Peyer's patch (tissue), 4 donors: Measurements from ENCODE around the gene RNU2-1. TPM values are rescaled to one million over a fixed set of nuclear protein-coding genes. Genes with fewer than 3 reads are reported as not detected.
"Not testable (repeated sequence)": the region's sequence is repeated elsewhere in the genome, so short reads cannot be mapped to it uniquely, and the experiment has no call there.

Experiments used
- DNase-seq, 3 donors: peaks; one replicate each; pipeline ENCODE4 v3.0.0-alpha.2; 2017 to 2019
- H3K27ac ChIP-seq, 4 donors: fragments of 200-600 bp; sonication (generic); one replicate each; pipeline ENCODE4 v1.5.1; 2016 to 2019
- H3K27me3 ChIP-seq, 2 donors: fragments of 200-600 bp; sonication (generic); one replicate each; pipeline ENCODE4 v1.5.1; 2019
- H3K36me3 ChIP-seq, 3 donors: fragments of 200-600 bp; sonication (generic); one replicate each; pipeline ENCODE4 v1.5.1; 2016 to 2019
- H3K4me1 ChIP-seq, 4 donors: fragments of 200-600 bp; sonication (generic); one replicate each; pipeline ENCODE4 v1.5.1; 2016 to 2019
- H3K4me3 ChIP-seq, 4 donors: fragments of 200-600 bp; sonication (generic); 1 replicate in 3 of 4; 2 replicates in 1 of 4; pipeline ENCODE4 v1.5.1; 2016 to 2019; ENCODE audit warnings: mild to moderate bottlenecking in 1 of 4
- H3K9me3 ChIP-seq, 4 donors: fragments of 200-600 bp; sonication (generic); one replicate each; pipeline ENCODE4 v1.5.1; 2016 to 2019; ENCODE audit warnings: mild to moderate bottlenecking in 1 of 4
- total RNA-seq, 4 donors: library from RNA; depleted of rRNA; stranded (reverse); fragments of >200 nt; gene quantifications; one replicate each; pipeline ENCODE4 v1.1.0, GENCODE V29; 2016

Gene RNU2-1
- not detected for total RNA-seq

- H3K27ac ChIP-seq, DNase-seq, H3K36me3 ChIP-seq, H3K4me3 ChIP-seq, H3K27me3 ChIP-seq, H3K4me1 ChIP-seq, H3K9me3 ChIP-seq: not testable (repeated sequence)
Observed at GRCh38 chr17:43233877-43234276, at the start of gene RNU2-1. Gene RNU2-1 (minus strand): TSS chr17:43233977.

GRCh38 chr17:43272914-43273313 lies 39.1 kb upstream of the RNU2-1 start:
- H3K4me1 ChIP-seq, H3K36me3 ChIP-seq: not testable (repeated sequence)

GRCh38 chr17:43272483-43272882 lies 38.7 kb upstream of the RNU2-1 start:
- not testable (repeated sequence) for H3K27ac ChIP-seq, H3K9me3 ChIP-seq, H3K4me1 ChIP-seq, DNase-seq, H3K36me3 ChIP-seq, H3K27me3 ChIP-seq, H3K4me3 ChIP-seq

More at GRCh38 chr17:43272914-43273313, 39.1 kb upstream of the RNU2-1 start:
- not testable (repeated sequence) for H3K9me3 ChIP-seq, DNase-seq, H3K27ac ChIP-seq, H3K4me3 ChIP-seq, H3K27me3 ChIP-seq

GRCh38 chr17:43270552-43271504 lies 37.1 kb upstream of the RNU2-1 start:
- H3K27me3 ChIP-seq, H3K27ac ChIP-seq, H3K4me3 ChIP-seq, H3K4me1 ChIP-seq, H3K36me3 ChIP-seq, H3K9me3 ChIP-seq, DNase-seq: not testable (repeated sequence)

- H3K36me3 ChIP-seq, DNase-seq, H3K27me3 ChIP-seq, H3K9me3 ChIP-seq, H3K4me1 ChIP-seq: not testable (repeated sequence)
- H3K27ac ChIP-seq = peak overlapping the region in 3 of 4 donors; percentile 51 to 72 (median 66)
- H3K4me3 ChIP-seq = peak overlapping the region in 2 of 4 donors; percentile 26 to 44
Observed at GRCh38 chr17:43246456-43246855, 12.7 kb upstream of the RNU2-1 start.

- H3K27ac ChIP-seq, H3K9me3 ChIP-seq, DNase-seq, H3K4me1 ChIP-seq, H3K36me3 ChIP-seq, H3K27me3 ChIP-seq, H3K4me3 ChIP-seq: not testable (repeated sequence)
Observed at GRCh38 chr17:43240596-43241352, 7.0 kb upstream of the RNU2-1 start.

GRCh38 chr17:43239597-43239996 lies 5.8 kb upstream of the RNU2-1 start:
- not testable (repeated sequence) for H3K4me1 ChIP-seq, H3K27me3 ChIP-seq, H3K27ac ChIP-seq, H3K36me3 ChIP-seq, H3K9me3 ChIP-seq, DNase-seq, H3K4me3 ChIP-seq

GRCh38 chr17:43233263-43233662 lies 514 bp downstream of the RNU2-1 start:
- not testable (repeated sequence) for DNase-seq, H3K27ac ChIP-seq, H3K27me3 ChIP-seq, H3K9me3 ChIP-seq, H3K4me1 ChIP-seq, H3K4me3 ChIP-seq, H3K36me3 ChIP-seq

GRCh38 chr17:43232021-43232699 lies 1.6 kb downstream of the RNU2-1 start:
- not testable (repeated sequence) for H3K9me3 ChIP-seq, H3K4me1 ChIP-seq, H3K27me3 ChIP-seq, H3K36me3 ChIP-seq
- Histone ChIP-seq H3K27ac (peak overlapping the region in 3 of 4 donors; percentile 28 to 42 (median 37)), H3K4me3 (peak overlapping the region in 2 of 4 donors; percentile 2 to 6)
- DNase-seq = peak; percentile 31 to 67 (median 44)

- H3K27me3 ChIP-seq, H3K36me3 ChIP-seq, H3K9me3 ChIP-seq, H3K4me1 ChIP-seq: not testable (repeated sequence)
- H3K27ac ChIP-seq = peak overlapping the region in 3 of 4 donors; percentile 28 to 42 (median 37)
- peak in 1 of 3 donors; percentile 38 for DNase-seq
- H3K4me3 ChIP-seq = peak overlapping the region in 2 of 4 donors; percentile 2 to 6
Observed at GRCh38 chr17:43231205-43232020, 2.4 kb downstream of the RNU2-1 start.

- not testable (repeated sequence) for H3K36me3 ChIP-seq, H3K27me3 ChIP-seq, DNase-seq, H3K4me3 ChIP-seq, H3K27ac ChIP-seq, H3K4me1 ChIP-seq, H3K9me3 ChIP-seq
Observed at GRCh38 chr17:43228020-43228782, 5.6 kb downstream of the RNU2-1 start, which contains the start of gene CCDC200. Gene CCDC200 (minus strand): TSS chr17:43228623. CDS start chr17:43228554, 69 bp downstream.
